ENCODE data around the gene URB2. TPM values are rescaled to one million over a fixed set of nuclear protein-coding genes. Genes with fewer than 3 reads are reported as not detected.

The URB2 gene
- total RNA-seq, 1 experiment from 2014 or later = 25.2 TPM

GRCh38 chr1:229666585-229666984 lies 40.5 kb downstream of the URB2 start:
- no peak for DNase-seq
- intact Hi-C loops (cut with micrococcal nuclease; ENCODE audit: unreplicated experiment) = loop anchor here (10.0 kb wide), 1 partner anchor 438 kb away; no protein-coding TSS in a partner anchor

GRCh38 chr1:229669333-229669732 lies 43.3 kb downstream of the URB2 start:
- Mint-ChIP-seq H3K27me3 (ENCODE audit: unreplicated experiment) (no peaks in the 10 kb centered on the region), H3K27ac (ENCODE audit: unreplicated experiment) (no peak overlapping the region), H3K4me1 (ENCODE audit: low read depth, unreplicated experiment) (no peaks in the 10 kb centered on the region), H3K4me3 (ENCODE audit: low read depth, unreplicated experiment) (no peak overlapping the region), H3K9me3 (ENCODE audit: low read depth, unreplicated experiment) (no peaks in the 10 kb centered on the region), H3K36me3 (ENCODE audit: insufficient read depth, unreplicated experiment) (peaks cover 3% of the 10 kb centered on the region)
- CTCF ChIA-PET = no interaction called here
- no peak for TF ChIP-seq CTCF (IDR thresholded peaks at IDR 0.05; ENCODE audit: unreplicated experiment)
- intact Hi-C loops (cut with micrococcal nuclease; ENCODE audit: unreplicated experiment) = loop anchor here (10.0 kb wide), 1 partner anchor 435 kb away; no protein-coding TSS in a partner anchor
- DNase-seq = no peak
- BruUV-seq (replicated peaks) = no TSS peak

More at GRCh38 chr1:229666585-229666984, 40.5 kb downstream of the URB2 start:
- Mint-ChIP-seq H3K4me1 (ENCODE audit: low read depth, unreplicated experiment) (no peaks in the 10 kb centered on the region), H3K36me3 (ENCODE audit: insufficient read depth, unreplicated experiment) (peaks cover 3% of the 10 kb centered on the region), H3K9me3 (ENCODE audit: low read depth, unreplicated experiment) (no peaks in the 10 kb centered on the region), H3K27me3 (ENCODE audit: unreplicated experiment) (no peaks in the 10 kb centered on the region), H3K27ac (ENCODE audit: unreplicated experiment) (no peak overlapping the region), H3K4me3 (ENCODE audit: low read depth, unreplicated experiment) (no peak overlapping the region)
- TF ChIP-seq CTCF (IDR thresholded peaks at IDR 0.05; ENCODE audit: unreplicated experiment) = no peak
- CTCF ChIA-PET = interaction anchor here (1.3 kb wide), 1 partner anchor 8 kb away, joined by 3 read pairs; no protein-coding TSS in a partner anchor
- no TSS peak for BruUV-seq (replicated peaks)

GRCh38 chr1:229671310-229671709 lies 45.3 kb downstream of the URB2 start:
- no peak for TF ChIP-seq CTCF (IDR thresholded peaks at IDR 0.05; ENCODE audit: unreplicated experiment)
- Mint-ChIP-seq H3K27me3 (ENCODE audit: unreplicated experiment) (no peaks in the 10 kb centered on the region), H3K4me3 (ENCODE audit: low read depth, unreplicated experiment) (no peak overlapping the region), H3K9me3 (ENCODE audit: low read depth, unreplicated experiment) (no peaks in the 10 kb centered on the region), H3K4me1 (ENCODE audit: low read depth, unreplicated experiment) (no peaks in the 10 kb centered on the region), H3K27ac (ENCODE audit: unreplicated experiment) (no peak overlapping the region), H3K36me3 (ENCODE audit: insufficient read depth, unreplicated experiment) (peaks cover 2% of the 10 kb centered on the region)
- DNase-seq = no peak
- CTCF ChIA-PET = no interaction called here
- no TSS peak for BruUV-seq (replicated peaks)
- intact Hi-C loops (cut with micrococcal nuclease; ENCODE audit: unreplicated experiment) = no loop called here

- H3K27me3 Mint-ChIP-seq (ENCODE audit: unreplicated experiment) = no peaks in the 10 kb centered on the region
- H3K27ac Mint-ChIP-seq (ENCODE audit: unreplicated experiment) = no peak overlapping the region
- no peak for TF ChIP-seq CTCF (IDR thresholded peaks at IDR 0.05; ENCODE audit: unreplicated experiment)
- intact Hi-C loops (cut with micrococcal nuclease; ENCODE audit: unreplicated experiment) = no loop called here
- H3K4me1 Mint-ChIP-seq (ENCODE audit: low read depth, unreplicated experiment) = no peaks in the 10 kb centered on the region
- no peaks in the 10 kb centered on the region for H3K9me3 Mint-ChIP-seq (ENCODE audit: low read depth, unreplicated experiment)
- DNase-seq = no peak
- no TSS peak for BruUV-seq (replicated peaks)
- H3K36me3 Mint-ChIP-seq (ENCODE audit: insufficient read depth, unreplicated experiment) = no peaks in the 10 kb centered on the region
- CTCF ChIA-PET = no interaction called here
- no peak overlapping the region for H3K4me3 Mint-ChIP-seq (ENCODE audit: low read depth, unreplicated experiment)
Observed at GRCh38 chr1:229672246-229672645, 46.2 kb downstream of the URB2 start.
